Osteoblast (primary cell): ENCODE measurements around the gene AFF3. TPM values are rescaled to one million over a fixed set of nuclear protein-coding genes. Genes with fewer than 3 reads are reported as not detected.

Experiments
- DNase-seq: peaks from one replicate; pipeline ENCODE4 v3.0.0; 2011; ENCODE audit warnings: low spot score, mixed read lengths; ENCODE audit not compliant: insufficient read length; ENCODE audit errors: missing footprints
- H2AFZ ChIP-seq: 2 replicates; pipeline ENCODE4 v1.6.0; 2011; ENCODE audit warnings: mild to moderate bottlenecking, low read length
- H3K27ac ChIP-seq: 2 replicates; pipeline ENCODE4 v1.5.1; 2011; ENCODE audit warnings: mild to moderate bottlenecking, low read depth, low read length, moderate library complexity
- H3K27me3 ChIP-seq: 2 replicates; pipeline ENCODE4 v1.6.0; 2012; ENCODE audit warnings: mild to moderate bottlenecking, control low read depth, inconsistent platforms, low read length, moderate library complexity; ENCODE audit not compliant: insufficient read depth
- H3K36me3 ChIP-seq: 2 replicates; pipeline ENCODE4 v1.5.1; 2011; ENCODE audit warnings: mild to moderate bottlenecking, low read length, control low read depth, moderate library complexity; ENCODE audit not compliant: insufficient read depth
- H3K4me1 ChIP-seq: 2 replicates; pipeline ENCODE4 v1.5.1; 2011; ENCODE audit warnings: mild to moderate bottlenecking, low read length, control low read depth, moderate library complexity; ENCODE audit not compliant: insufficient read depth
- H3K4me2 ChIP-seq: 2 replicates; pipeline ENCODE4 v1.6.0; 2011; ENCODE audit warnings: mild to moderate bottlenecking, low read length; ENCODE audit not compliant: insufficient read depth
- H3K4me3 ChIP-seq: fragments of 200-600 bp; sonication (generic); 3 replicates; pipeline ENCODE4 v1.5.1; 2012; ENCODE audit warnings: mild to moderate bottlenecking, low read length, inconsistent platforms; ENCODE audit not compliant: insufficient read depth
- H3K79me2 ChIP-seq: 2 replicates; pipeline ENCODE4 v1.6.0; 2012; ENCODE audit warnings: mild to moderate bottlenecking, low read length, control low read depth, inconsistent platforms; ENCODE audit not compliant: insufficient read depth
- H3K9me3 ChIP-seq: 2 replicates; pipeline ENCODE4 v1.5.1; 2011; ENCODE audit warnings: low read depth, low read length, control low read depth
- H4K20me1 ChIP-seq: 2 replicates; pipeline ENCODE4 v1.6.0; 2012; ENCODE audit warnings: mild to moderate bottlenecking, low read length, control low read depth; ENCODE audit not compliant: insufficient read depth
- total RNA-seq: library from RNA; depleted of rRNA; stranded (reverse); fragments of >200 nt; gene quantifications from 2 replicates; pipeline ENCODE4 v1.2.3, GENCODE V29; 2012
- TF ChIP-seq, protein P1 (sequence below): IDR thresholded peaks from 2 replicates; pipeline ENCODE4 v1.5.1; 2011; ENCODE audit warnings: mild to moderate bottlenecking, low read depth, low read length, moderate library complexity; ENCODE audit errors: extremely low read depth

AFF3 gene
- total RNA-seq, 1 donor: 4.3 TPM

DNA sequence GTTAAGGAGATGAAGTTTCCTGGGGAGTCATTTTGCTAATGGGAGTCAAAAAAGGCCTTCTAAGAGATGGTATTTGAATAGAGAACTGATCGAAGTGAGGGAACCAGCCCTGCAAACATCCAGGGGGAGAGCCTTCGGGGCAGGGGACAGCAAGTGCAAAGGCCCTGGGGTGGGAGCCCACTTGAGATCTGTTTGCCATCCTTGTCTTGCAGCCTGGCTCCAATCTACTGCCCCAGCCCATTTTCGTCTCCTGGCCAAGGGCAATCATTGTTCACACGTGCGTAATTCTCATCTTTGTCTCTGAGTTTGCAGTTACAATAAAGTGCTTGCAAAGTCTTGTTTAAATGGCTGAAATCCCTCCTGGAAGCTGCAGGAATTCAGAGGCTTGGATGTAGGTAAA, 43.1 kb upstream of the AFF3 start:
- H3K36me3 ChIP-seq: no peaks in the 10 kb centered on the region
- H3K4me2 ChIP-seq: no peak overlapping the region
- no peak overlapping the region for H3K4me3 ChIP-seq
- no peaks in the 10 kb centered on the region for H3K4me1 ChIP-seq
- H4K20me1 ChIP-seq: no peaks in the 10 kb centered on the region
- no peak for DNase-seq
- H3K27me3 ChIP-seq: peaks cover 3% of the 10 kb centered on the region
- no peaks in the 10 kb centered on the region for H3K79me2 ChIP-seq
- no peak overlapping the region for H2AFZ ChIP-seq
- no peak overlapping the region for H3K27ac ChIP-seq
- H3K9me3 ChIP-seq: no peaks in the 10 kb centered on the region
- TF ChIP-seq, protein P1, sequence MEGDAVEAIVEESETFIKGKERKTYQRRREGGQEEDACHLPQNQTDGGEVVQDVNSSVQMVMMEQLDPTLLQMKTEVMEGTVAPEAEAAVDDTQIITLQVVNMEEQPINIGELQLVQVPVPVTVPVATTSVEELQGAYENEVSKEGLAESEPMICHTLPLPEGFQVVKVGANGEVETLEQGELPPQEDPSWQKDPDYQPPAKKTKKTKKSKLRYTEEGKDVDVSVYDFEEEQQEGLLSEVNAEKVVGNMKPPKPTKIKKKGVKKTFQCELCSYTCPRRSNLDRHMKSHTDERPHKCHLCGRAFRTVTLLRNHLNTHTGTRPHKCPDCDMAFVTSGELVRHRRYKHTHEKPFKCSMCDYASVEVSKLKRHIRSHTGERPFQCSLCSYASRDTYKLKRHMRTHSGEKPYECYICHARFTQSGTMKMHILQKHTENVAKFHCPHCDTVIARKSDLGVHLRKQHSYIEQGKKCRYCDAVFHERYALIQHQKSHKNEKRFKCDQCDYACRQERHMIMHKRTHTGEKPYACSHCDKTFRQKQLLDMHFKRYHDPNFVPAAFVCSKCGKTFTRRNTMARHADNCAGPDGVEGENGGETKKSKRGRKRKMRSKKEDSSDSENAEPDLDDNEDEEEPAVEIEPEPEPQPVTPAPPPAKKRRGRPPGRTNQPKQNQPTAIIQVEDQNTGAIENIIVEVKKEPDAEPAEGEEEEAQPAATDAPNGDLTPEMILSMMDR: no peak

DNA sequence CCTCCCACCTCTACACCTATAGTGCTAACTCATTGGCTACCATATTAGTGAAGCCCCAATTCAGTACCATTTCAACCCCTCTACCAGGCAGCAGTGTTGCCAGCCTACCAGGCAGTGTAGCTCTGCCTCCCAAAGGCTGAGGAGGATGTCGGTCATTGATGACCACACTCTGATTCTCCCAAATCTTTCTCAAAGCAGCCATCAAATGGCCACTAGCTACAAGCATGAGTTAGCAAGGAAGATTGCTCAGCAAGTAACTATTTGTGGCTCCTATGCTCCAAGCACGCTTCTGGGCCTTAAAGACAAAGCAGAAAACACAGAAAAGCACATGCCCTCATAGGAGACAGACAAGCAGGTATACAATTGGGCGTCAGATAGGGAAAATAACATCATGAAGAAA, 42.7 kb upstream of the AFF3 start:
- TF ChIP-seq, protein P1: no peak
- peak; percentile 69 for DNase-seq
- no peak overlapping the region for H2AFZ ChIP-seq

DNA sequence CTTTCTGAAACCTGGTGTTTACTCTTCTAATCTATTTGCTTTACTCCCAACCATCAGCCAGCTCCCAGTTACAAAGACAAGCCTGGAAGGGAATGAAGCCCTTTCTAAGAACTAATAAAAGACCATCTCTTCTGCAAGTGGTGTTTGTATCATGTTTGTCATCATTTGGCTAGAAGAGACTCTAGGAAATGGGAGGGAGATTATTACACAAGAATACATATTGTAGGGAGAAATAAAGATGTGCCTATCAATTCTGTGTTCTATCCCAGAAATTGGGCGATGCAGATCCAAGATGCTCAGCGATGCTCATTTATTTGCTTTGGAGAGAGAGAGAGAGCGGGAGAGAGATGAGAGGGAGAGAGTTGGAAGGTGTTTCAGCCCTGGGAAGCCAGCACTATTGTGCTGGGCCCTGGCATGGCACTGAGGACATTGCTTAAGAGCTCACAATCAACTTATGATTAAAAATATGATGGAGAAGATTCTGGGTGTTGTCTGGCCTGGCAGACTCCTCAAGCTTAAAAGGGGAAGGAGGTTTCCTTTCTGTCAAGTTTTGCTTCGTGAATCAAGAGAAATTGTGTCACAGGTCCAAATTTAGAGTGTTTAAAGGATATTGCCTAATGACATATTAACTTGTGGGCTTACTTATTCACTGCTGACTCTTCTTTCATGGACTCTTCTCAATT, 41.8 kb upstream of the AFF3 start:
- no peak overlapping the region for H3K27ac ChIP-seq
- no peaks in the 10 kb centered on the region for H3K4me1 ChIP-seq
- peaks cover 3% of the 10 kb centered on the region for H3K27me3 ChIP-seq
- DNase-seq: no peak
- H4K20me1 ChIP-seq: no peaks in the 10 kb centered on the region
- TF ChIP-seq, protein P1: no peak
- H2AFZ ChIP-seq: no peak overlapping the region
- H3K79me2 ChIP-seq: no peaks in the 10 kb centered on the region
- no peak overlapping the region for H3K4me2 ChIP-seq
- no peaks in the 10 kb centered on the region for H3K36me3 ChIP-seq
- no peaks in the 10 kb centered on the region for H3K9me3 ChIP-seq
- no peak overlapping the region for H3K4me3 ChIP-seq

More for the DNA sequence above, 42.7 kb upstream of the AFF3 start:
- no peaks in the 10 kb centered on the region for H4K20me1 ChIP-seq
- no peak overlapping the region for H3K4me2 ChIP-seq
- H3K27ac ChIP-seq: no peak overlapping the region
- no peaks in the 10 kb centered on the region for H3K9me3 ChIP-seq
- no peaks in the 10 kb centered on the region for H3K4me1 ChIP-seq
- no peak overlapping the region for H3K4me3 ChIP-seq
- no peaks in the 10 kb centered on the region for H3K79me2 ChIP-seq
- peaks cover 3% of the 10 kb centered on the region for H3K27me3 ChIP-seq
- no peaks in the 10 kb centered on the region for H3K36me3 ChIP-seq

DNA sequence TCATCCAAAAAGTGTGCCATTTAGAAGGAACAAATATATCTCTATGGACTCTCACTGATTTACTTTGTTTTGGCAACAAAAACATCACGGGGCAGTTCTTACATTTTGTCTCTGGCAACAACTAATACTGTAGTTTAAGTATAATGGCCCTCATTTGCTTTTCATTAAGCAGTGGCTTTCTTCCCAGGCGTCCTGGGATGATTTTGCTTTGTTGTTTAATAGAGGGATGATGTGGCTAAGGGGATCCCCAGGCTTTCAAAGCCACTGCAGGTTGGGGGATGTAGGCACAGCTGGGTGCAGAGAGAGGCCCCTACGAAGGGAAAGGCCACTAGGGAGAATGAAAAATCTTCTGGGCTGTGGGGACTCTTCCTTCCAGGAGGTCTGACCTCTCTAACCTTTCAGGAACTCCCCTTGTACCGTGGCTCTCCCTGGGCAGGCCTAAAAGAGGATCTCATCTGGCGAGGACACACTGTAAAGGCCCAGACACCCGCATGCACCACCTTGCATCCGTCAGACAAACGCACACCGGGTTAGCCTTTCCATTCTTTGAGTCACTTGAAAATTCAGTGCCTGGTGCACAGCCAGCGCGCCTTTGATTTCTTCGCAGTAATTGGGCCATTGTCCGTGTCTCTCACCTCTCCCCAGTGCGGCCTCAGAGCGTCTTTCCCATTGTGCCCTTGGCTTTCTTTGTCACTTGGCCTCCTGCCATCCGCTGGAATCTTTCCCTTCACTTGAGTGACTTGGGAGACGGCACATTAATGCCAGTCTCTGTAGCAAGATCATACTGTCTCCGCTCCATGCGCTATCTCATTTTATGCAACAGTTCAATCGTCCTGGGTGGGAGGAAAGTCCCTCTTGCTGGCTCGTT, 40.3 kb upstream of the AFF3 start:
- Histone ChIP-seq H3K79me2 (no peaks in the 10 kb centered on the region), H2AFZ (no peak overlapping the region), H3K36me3 (no peaks in the 10 kb centered on the region), H3K4me1 (no peaks in the 10 kb centered on the region), H3K27me3 (no peaks in the 10 kb centered on the region), H3K27ac (no peak overlapping the region), H3K4me2 (no peak overlapping the region), H3K9me3 (no peaks in the 10 kb centered on the region), H4K20me1 (no peaks in the 10 kb centered on the region), H3K4me3 (no peak overlapping the region)
- TF ChIP-seq, protein P1: no peak
- no peak for DNase-seq
